Transverse colon (tissue), 4 donors: Measurements from ENCODE around the gene IMMP2L.

ENCODE experiments used
- CTCF ChIP-seq, 5 experiments: fragments of 200-600 bp in 3 of 5; fragments of 450-650 bp in 2 of 5; sonication (generic) in 3 of 5; IDR thresholded peaks; 1 replicate in 2 of 5; 2 replicates in 3 of 5; pipeline ENCODE4 v1.5.1; 2016 to 2017; ENCODE audit warnings: antibody characterized with exemption in 5 of 5, inconsistent platforms in 3 of 5, mild to moderate bottlenecking in 2 of 5, moderate library complexity in 1 of 5
- EP300 ChIP-seq: sonication (generic); formaldehyde crosslinking; IDR thresholded peaks from one replicate; pipeline ENCODE4 v1.6.1; 2017; ENCODE audit warnings: antibody characterized with exemption, low read depth
- POLR2A ChIP-seq: fragments of 450-650 bp; IDR thresholded peaks from one replicate; pipeline ENCODE4 v1.6.1; 2016; ENCODE audit warnings: antibody characterized with exemption, mild to moderate bottlenecking, moderate library complexity
- POLR2AphosphoS5 ChIP-seq, 3 donors: sonication (generic); formaldehyde crosslinking; IDR thresholded peaks; one replicate each; pipeline ENCODE4 v1.6.1; 2016; ENCODE audit warnings: antibody characterized with exemption in 3 of 3

DNA sequence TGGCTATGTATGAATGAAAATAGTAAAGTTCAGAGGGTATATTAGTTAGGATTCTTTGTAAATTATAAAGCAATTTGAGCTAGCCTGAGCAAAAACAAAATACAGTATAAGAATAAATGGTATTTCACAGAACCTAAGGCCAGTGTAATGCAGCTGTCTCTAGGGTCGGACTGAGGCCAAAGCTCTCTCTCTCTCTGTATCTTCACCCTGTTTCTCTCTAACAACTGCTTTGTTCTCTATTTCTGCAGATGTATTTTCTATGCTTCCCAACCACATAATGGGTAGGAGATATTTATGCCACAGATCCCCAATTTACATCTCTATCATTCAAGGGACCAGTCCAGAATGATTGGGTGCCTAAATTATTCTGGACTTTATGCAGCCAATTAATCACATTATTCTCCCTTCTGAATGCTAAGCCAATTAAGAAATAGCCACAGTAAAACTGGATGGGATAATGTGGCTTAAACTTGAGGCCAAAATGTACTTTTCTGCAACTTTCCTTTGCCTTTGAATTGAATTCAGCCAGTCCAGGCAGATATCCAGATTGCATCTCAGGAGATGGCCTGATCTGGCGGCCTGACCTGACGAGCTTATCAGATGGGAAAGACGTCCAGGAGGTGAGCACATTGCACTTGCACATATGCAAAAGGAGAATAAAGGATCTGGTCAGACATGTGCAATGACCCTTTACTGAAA lies 24.6 kb upstream of the IMMP2L start:
- no peak for TF ChIP-seq EP300
- TF ChIP-seq POLR2AphosphoS5 (IDR thresholded peaks at IDR 0.05), result no peak
- no peak for TF ChIP-seq POLR2A
- TF ChIP-seq CTCF (IDR thresholded peaks at IDR 0.05), result no peak
